Measurements from ENCODE around the gene RNF41.

GRCh38 chr12:56258068-56258819 lies 36.5 kb upstream of the RNF41 start, which contains the start of gene ANKRD52:
- TF ChIP-seq CTCF (IDR thresholded peaks at IDR 0.05; ENCODE audit: low read depth, low read length): peak; percentile 36
- peak; percentile 13 for TF ChIP-seq POLR2A (IDR thresholded peaks at IDR 0.05; ENCODE audit: extremely low read depth, insufficient read length)
